A549 treated with DMSO at 1 μM for 4 hours (cell line): ENCODE measurements around the gene HIVEP1. TPM values are rescaled to one million over a fixed set of nuclear protein-coding genes. Genes with fewer than 3 reads are reported as not detected.

Experiments used
- total RNA-seq: library from RNA; stranded (reverse); fragments of 200-300 nt; extraction: Qiagen RNA extraction; gene quantifications from 5 replicates; pipeline ENCODE4 v1.2.3, GENCODE V29; 2022; ENCODE audit warnings: low read depth

The HIVEP1 gene
- 11.3 to 14.4 TPM (median 13.7 TPM) in 5 replicates for total RNA-seq

GRCh38 chr6:12012038-12012557 lies at the start of gene HIVEP1:
Gene HIVEP1 (plus strand): TSS chr6:12012312. CDS start chr6:12015629, 3,317 bp downstream.

Other genes with a start within 250 kb of the HIVEP1 start
- gene ADTRP, start 233.5 kb upstream of the HIVEP1 start, total RNA-seq: 0.37 to 0.89 TPM (median 0.69 TPM) in 5 replicates